H1 (cell line): ENCODE results near the gene SPOCK1. TPM values are rescaled to one million over a fixed set of nuclear protein-coding genes. Genes with fewer than 3 reads are reported as not detected.

ENCODE experiments used
- CTCF ChIP-seq, 3 experiments: IDR thresholded peaks; 1 replicate in 2 of 3; 2 replicates in 1 of 3; pipeline versions ENCODE4 v1.5.1 to v1.6.1; 2011; ENCODE audit warnings: low read length in 3 of 3, mild to moderate bottlenecking in 3 of 3, inconsistent platforms in 2 of 3, low read depth in 1 of 3, moderate library complexity in 1 of 3; ENCODE audit not compliant: insufficient read depth in 1 of 3; ENCODE audit errors: control extremely low read depth in 1 of 3
- EP300 ChIP-seq, 2 experiments: IDR thresholded peaks; 1 replicate in 1 of 2; 2 replicates in 1 of 2; pipeline ENCODE4 v1.6.1; 2011 to 2012; ENCODE audit warnings: low read depth in 2 of 2, low read length in 2 of 2, mild to moderate bottlenecking in 2 of 2, borderline replicate concordance in 1 of 2, inconsistent platforms in 1 of 2, moderate library complexity in 1 of 2
- PHF8 ChIP-seq: fragments of 200-600 bp; sonication (generic); conservative IDR thresholded peaks from 2 replicates; pipeline ENCODE4 v1.7.1; 2012; ENCODE audit warnings: low read depth, mild to moderate bottlenecking, inconsistent platforms, low read length, moderate library complexity
- polyA plus RNA-seq, 7 experiments: library from polyadenylated mRNA; depleted of rRNA in 3 of 7; stranded (reverse) in 5 of 7; unstranded in 2 of 7; fragments of >200 nt in 5 of 7; fragments of 200-250 nt in 2 of 7; gene quantifications; 1 replicate in 5 of 7; 2 replicates in 1 of 7; 4 replicates in 1 of 7; pipeline versions ENCODE4 v1.2.1 to v1.2.3, GENCODE V29; 2011 to 2013; ENCODE audit warnings: missing spikeins in 2 of 7, mixed read lengths in 2 of 7
- total RNA-seq: library from RNA; stranded (reverse); fragmentation: NEBNext Ultra II Directional; extraction: Animal tissue kit (Norgen Biotek cat#: 25700); gene quantifications from 2 replicates; pipeline ENCODE4 v1.2.1, GENCODE V29; 2021

SPOCK1 gene
- total and polyA plus RNA-seq, 2 of the 8 experiments (the other 6 are each of a cell fraction or from before 2014, with no cell fraction given), result 6.9 to 18.1 TPM

GRCh38 chr5:137303509-137303908 lies 195.6 kb downstream of the SPOCK1 start (continued):
- no peak for TF ChIP-seq CTCF (IDR thresholded peaks at IDR 0.05; ENCODE audit: control extremely low read depth in 1 of 3, insufficient read depth in 1 of 3, low read depth in 1 of 3, low read length in 3 of 3)
- TF ChIP-seq EP300 (IDR thresholded peaks at IDR 0.05; ENCODE audit: borderline replicate concordance in 1 of 2, low read depth in 2 of 2, low read length in 2 of 2), result no peak
- no peak for TF ChIP-seq PHF8
- TF ChIP-seq, all 59 proteins: peak for 0
